Measurements from ENCODE around the gene PNPLA2.
A peak's percentile ranks its signal among the peaks of the same experiment; 100 is the strongest.

PNPLA2 gene

DNA sequence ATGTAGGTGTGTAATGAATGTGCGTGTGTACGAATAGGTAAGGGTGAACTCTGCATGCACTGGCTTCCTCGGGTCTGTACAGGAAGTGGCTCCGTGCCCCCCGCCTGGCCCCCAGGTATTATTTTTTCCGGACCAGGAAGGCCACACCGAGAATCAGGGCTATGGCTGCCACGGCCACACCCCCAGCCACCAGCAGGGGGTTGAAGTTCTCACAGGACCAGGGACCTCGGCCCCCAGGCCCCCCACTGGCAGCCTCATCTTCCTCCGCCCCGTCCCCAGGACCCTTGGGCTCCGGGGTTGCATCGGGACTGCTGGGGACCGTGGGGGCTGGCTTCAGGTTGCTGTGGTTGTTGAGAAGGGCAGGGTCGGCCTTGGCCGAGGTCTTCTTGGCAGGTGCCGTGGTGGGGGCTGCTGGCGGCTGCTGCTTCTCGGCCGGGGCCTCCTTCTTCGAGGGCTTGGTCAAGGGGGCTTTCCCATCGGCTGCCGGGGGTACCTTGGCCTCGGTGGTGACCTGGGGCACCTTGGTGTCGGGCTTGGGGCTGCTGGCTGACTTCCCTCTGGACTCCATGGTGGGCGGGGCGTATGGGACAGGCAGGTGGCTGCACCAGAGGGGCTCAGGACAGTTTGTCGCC lies 30.6 kb upstream of the PNPLA2 start:
- TF ChIP-seq CTCF (IDR thresholded peaks at IDR 0.05; ENCODE audit: extremely low read depth, missing control alignments) = no peak
- DNase-seq (ENCODE audit: low spot score) = no peak

- no peak for DNase-seq (ENCODE audit: low spot score)
- no peak for TF ChIP-seq CTCF (IDR thresholded peaks at IDR 0.05; ENCODE audit: extremely low read depth, missing control alignments)
Measured at GRCh38 chr11:788953-789940, 29.5 kb upstream of the PNPLA2 start.

- peak; percentile 87 for DNase-seq (ENCODE audit: low spot score)
- no peak for TF ChIP-seq CTCF (IDR thresholded peaks at IDR 0.05; ENCODE audit: extremely low read depth, missing control alignments)
Measured at GRCh38 chr11:789943-790342, 28.8 kb upstream of the PNPLA2 start, which contains the start of gene CEND1. Gene CEND1 (minus strand): TSS chr11:790090. CDS start chr11:788576, 1,514 bp downstream.

DNA sequence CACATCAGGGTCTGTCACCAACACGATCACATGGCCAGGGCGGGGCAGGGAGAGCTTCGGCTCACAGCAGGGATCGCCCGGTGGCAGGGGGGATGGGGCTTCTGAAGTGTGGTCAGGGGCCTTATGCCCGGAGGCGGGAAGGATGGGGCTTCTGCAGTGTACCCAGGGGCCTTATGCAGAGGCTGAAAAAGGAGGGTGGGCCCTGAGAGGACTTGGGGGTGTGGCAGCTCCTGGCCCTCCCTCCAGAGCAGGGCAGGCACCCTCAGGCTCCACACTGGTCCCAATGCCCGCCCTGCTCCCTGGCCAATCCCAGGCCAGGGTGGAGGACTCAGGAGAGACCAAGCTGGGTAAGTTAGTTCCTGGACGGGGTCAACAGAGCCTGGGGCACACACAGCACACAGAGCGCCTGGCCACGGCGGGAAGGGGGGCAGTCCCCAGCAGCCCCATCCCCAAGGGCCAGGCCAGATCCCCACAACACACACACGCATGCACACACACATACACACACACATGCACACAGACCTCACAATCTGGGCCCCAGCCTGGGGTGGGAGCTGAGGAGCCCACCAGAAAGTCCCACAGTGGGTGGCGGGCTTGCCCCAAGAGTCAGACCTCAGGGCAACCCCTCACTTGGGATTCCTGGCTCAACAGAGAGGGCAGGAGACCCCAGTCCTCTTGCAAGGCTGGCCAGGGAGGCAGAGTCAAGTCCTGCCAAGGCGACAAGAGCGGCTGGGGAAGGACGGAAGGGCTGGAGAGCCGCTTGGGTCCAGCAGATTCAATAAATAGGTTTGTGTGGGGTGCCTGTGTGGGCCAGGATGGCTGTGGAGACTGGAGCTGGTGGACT lies 27.8 kb upstream of the PNPLA2 start:
- DNase-seq (ENCODE audit: low spot score) = no peak
- TF ChIP-seq CTCF (IDR thresholded peaks at IDR 0.05; ENCODE audit: extremely low read depth, missing control alignments) = no peak

DNA sequence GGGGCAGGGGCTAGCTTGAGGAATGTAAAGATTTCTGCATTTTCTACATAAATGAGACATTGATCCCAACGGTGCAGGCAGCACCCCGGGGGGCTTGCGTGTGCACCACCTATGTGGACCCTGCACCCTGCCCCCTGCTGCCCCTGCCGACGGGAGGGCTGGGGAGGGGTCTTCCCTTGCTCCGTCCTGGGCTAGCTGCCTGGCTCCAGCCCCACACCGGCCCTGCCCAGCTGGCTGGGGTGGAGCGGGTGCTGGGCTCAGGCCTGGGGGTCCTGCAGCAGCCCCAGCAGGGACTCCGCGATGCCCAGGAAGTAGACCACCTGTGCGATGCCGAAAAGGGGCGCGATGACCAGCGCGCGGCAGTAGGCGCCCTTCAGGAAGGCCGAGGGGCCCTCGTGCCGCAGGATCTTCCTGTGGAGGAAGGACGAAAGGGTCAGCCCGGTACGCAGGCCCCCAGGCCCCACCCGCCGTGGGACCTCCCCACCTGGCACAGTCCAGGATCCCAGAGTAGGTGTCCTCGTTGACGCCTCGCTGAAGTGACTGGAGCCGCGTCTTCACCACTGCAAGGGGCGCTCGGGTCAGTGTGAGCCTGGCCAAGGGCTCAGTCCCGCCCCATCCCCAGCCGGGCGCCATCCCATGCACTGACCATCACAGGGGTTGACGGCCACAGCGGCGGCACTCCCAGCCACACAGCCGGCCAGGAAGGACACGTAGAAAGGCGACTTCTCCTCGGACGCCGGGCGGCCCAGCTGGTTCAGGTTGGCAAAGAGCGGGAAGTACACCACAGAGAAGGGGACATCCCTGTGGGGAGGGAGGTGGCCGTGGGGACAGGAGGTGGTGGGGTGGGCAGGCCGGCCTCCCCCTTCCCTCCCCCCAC lies 26.8 kb upstream of the PNPLA2 start:
- no peak for DNase-seq (ENCODE audit: low spot score)
- TF ChIP-seq CTCF (IDR thresholded peaks at IDR 0.05; ENCODE audit: extremely low read depth, missing control alignments) = no peak

DNA sequence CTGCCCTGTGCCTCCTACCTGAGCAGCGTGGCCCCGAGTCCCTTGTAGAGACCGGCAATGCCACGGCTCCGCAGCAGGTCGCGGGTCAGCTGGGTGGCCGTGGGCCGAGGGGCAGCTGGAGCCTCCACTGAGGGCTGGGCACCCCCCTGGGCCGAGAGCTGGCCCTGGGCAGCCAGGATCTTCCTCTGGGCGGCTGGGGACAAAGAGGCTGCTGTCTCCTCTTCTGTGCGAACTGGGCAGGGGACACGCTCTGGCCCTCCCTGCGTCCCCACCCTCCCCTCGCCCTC lies 26.2 kb upstream of the PNPLA2 start:
- TF ChIP-seq CTCF (IDR thresholded peaks at IDR 0.05; ENCODE audit: extremely low read depth, missing control alignments) = no peak

More for the DNA sequence above, 26.2 kb upstream of the PNPLA2 start:
- DNase-seq (ENCODE audit: low spot score) = no peak
